Epidermal melanocyte (primary cell): ENCODE measurements around the gene WWOX.
"Not testable (repeated sequence)": the region's sequence is repeated elsewhere in the genome, so short reads cannot be mapped to it uniquely, and the experiment has no call there.

Source experiments
- DNase-seq: peaks from one replicate; pipeline ENCODE4 v3.0.0; 2011; ENCODE audit warnings: low spot score; ENCODE audit not compliant: insufficient read length

Gene WWOX

DNA sequence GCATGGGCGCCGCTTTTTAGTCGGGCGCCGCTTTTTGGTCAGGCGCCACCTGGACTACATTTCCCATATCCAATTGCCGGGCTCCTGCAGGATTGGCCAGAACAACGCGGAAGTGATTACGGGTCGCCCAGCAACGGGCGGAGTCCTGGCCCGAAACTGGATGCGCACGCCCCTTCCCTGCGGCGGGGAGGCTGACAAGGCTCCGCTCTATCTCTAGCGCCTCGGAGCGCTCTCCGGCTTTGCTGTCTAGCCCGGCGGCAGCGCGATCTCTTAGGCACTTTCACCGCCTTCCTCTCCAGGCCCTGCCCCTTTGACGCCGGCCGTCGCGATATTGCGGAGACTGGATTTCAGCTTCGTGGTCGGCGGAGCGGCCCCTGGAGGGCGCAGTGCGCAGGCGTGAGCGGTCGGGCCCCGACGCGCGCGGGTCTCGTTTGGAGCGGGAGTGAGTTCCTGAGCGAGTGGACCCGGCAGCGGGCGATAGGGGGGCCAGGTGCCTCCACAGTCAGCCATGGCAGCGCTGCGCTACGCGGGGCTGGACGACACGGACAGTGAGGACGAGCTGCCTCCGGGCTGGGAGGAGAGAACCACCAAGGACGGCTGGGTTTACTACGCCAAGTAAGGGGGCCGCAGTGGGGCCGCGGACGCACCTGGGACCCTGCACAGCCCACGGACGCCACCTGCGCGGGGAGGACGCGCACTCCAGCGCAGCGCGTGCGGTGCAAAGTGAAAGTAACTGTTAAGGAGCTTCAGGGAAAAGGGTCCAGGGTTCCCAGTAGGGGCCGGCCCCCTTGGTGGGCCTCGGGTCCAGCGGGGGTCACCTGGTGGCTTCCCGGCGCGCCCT lies at the start of gene WWOX:
Gene WWOX, plus strand, starts transcription at position 384 of the 841 bp plus-strand sequence.
- peak; percentile 93 for DNase-seq

DNA sequence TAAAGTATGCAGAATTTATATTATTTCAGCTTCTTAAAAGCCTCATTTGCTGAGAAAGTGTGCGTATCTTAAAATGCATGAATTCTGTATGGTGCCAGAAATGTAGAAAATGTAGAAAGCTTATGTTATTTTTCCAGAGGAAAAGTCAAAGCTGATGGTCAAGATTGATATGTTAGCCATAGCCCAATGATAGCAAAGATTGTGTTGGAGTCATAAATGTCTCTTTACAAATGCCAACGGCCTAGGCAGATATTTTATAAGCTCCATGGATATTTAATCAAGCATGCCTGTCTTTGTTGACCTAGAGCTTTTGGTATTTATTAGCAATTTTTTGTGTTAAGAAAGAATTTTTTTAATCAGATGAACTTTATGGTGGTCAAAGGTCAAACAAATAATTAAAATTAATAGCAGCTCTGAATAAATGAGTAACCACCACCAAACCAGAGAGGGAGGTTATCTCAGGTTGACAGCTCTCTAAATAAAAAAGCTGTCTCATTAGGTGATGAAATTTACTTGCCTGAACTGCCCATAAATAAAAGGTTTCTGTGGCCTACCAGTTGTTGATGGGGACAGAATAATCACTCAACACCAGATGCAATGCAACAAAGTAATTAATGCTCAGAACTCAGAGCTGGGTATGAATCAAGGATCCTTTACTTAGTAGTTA lies 48.6 kb upstream of the WWOX start:
- no peak for DNase-seq

DNA sequence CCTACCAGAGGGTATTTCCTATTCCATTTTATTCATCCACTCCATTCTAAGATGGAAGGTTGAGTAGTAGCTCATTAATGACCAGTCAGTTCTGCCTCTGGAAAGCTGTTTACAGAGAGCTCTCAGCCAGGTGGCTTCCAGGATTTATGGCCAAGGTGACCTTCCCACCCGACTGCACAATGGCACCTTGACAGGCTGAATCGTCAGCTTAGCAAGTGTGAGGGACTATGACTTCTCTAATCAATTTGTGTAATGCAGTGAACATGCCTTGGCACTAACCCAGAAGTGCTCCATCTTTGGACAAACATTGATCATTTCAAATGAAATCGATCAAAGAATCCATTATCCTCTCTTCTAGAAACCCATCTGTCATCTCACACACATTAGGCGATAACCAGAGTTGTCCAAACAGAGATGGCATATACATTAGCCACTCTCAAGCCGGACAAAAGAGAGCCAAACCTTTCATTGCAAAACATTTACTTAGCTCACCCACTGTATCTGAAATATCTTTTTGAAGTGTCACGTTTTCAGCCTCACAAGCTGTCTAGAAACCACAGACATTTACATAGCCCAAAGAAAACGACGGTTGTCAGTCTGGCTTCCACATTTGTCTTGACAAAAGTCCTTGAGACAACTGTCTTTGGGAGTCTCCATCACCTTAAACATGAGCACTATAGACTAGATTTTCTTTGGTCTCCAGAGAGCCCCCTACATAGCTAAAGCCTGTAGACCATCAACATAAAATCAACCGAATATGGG lies 41.5 kb upstream of the WWOX start:
- no peak for DNase-seq

DNA sequence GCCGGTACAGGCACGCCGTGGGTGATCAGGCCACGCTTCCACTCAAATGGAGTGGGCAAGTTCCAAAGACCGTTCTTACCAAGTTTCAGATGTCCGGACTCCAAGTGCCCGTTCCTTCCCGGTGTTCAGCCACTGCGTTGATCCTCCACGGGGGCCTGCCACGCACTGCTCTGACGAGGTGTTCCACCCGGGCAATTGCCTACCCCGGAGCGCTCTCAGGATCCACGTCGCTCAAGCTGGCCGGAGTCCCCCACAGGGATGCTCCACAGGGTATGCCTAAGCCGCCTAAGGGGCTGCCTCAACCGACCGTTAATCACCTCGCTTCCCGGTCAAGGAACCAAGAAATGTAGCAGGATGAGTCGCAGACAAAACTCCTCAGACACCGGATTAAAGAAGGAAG lies 39.6 kb upstream of the WWOX start:
- DNase-seq, result not testable (repeated sequence)

DNA sequence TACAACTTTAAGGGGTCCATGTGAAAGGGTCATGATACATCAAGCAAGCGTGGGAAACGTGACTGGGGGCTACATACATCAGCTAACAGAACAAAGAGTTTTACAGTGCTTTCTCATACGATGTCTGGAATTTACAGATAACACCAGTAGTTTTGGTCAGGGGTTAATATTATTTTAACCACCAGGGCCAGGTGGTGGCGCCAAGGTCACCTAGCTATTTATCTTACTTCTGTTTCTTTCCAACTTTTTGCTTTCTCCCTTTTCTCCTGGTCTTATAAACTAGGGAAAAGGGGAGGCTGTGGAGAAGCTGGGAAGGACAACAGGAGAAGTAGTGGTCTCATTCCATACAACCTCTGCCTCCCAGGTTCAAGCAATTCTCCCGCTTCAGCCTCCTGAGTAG lies 39.2 kb upstream of the WWOX start:
- no peak for DNase-seq

DNA sequence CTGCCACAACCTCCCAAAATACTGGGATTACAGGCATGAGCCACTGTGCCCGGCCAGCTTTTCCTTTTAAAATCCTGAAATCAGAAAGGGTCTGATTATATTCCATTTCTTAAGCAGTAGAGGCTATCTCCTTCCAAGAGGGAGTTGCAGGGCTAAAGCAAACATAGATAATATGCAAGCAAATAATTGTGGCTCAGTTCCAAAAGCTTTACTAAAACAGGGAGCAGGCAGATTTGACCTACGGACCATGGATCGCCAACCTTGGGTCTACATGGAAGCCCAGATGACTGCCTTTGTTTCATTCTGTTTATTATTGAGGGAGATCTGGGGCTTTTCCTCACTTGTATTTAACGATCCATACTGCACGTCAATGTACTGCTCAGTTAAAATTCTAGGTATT lies 38.6 kb upstream of the WWOX start:
- DNase-seq, result no peak

DNA sequence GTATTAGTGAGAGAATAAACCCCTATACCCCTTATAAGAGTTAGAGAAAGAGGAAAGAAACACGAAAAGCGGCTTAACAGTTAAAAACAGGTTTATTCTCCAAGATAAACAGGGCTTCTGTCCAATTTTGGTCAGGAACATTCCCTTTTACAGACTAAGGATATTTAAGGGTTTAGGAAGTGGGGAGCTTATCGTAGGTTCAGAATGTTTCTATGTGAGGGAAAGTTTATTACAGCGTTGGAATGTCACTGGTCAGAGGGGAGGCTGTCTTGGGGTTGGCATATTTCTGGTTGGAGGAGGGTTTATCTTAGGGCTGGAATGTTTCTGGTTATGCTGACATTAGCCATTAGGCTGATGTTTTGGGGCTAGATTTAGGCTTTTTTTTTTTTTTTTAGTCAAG lies 34.1 kb upstream of the WWOX start:
- DNase-seq, result no peak

DNA sequence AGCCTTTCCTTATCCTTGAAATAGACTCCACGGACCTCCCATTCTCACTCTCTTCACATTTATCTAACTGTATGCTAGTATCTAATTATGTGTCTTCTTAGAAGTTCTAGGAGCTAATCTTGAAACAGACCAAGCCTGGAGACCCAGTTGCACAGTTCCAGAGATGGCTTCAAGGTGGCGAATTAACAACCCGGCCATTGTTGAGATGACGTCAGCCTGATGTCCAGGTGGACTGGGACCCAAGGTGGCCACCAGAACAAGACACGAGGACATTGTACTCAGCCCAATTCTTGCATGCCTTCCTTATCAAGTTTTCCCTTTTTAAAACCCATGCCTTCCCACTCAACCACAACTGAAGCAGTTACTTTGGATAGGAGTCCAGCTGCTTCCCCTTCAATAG lies 29.5 kb upstream of the WWOX start:
- no peak for DNase-seq

DNA sequence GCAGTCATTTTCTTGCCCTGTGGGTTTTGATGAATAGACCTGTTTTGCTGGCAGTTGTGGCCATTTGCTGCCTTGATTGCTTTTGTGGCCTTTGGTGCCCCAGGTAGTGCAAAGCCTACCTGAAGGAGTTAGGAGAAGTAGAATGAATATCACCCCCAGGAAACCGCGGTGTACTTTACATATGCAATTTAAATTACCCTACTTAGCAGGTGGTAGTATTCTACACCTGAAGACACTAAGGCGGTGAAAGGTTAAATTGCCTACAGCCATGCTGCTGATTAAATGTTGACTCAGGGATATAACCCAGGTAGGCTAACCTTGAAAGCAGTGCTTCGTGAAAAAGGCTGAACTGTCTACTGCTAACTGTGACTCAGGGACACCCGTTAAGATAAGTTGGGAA lies 27.2 kb upstream of the WWOX start:
- no peak for DNase-seq

DNA sequence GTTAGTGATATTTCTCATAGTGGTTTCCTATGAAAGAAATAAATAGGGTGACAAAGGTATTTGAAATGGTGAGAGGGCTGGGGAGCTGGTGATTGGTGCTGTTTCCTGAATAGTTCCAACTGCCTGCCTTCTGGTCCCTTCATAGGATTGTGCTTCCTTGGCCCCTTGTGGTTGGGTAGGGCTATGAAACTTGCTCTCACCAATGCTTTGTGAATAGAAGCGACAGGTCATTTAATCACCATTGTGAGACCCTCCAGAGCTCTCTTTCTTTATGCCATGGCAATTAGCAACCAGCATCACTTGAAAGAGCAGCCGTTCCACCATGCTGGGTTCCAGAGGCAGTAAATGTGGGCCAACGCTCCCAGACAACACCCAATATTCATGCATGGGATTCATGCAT lies 23.7 kb upstream of the WWOX start:
- no peak for DNase-seq

DNA sequence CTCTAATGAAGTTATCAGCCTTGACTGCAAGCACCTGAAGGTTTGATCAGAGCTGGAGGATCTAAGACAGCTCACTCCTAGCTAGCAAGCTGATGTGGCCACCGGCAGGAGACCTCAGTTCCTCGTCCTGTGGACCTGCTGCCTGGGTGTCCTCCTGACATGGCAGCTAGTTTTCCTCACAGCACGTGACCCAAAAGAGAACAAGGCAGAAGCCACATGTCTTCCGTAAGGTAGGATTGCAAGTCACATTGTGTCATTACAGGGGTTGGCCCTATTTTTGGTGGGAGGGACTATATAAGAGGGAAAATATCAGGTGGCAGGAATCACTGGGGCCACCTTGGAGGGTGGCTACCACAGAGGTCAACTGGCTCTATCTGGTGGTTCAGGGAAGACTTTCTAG lies 18.1 kb upstream of the WWOX start:
- no peak for DNase-seq

DNA sequence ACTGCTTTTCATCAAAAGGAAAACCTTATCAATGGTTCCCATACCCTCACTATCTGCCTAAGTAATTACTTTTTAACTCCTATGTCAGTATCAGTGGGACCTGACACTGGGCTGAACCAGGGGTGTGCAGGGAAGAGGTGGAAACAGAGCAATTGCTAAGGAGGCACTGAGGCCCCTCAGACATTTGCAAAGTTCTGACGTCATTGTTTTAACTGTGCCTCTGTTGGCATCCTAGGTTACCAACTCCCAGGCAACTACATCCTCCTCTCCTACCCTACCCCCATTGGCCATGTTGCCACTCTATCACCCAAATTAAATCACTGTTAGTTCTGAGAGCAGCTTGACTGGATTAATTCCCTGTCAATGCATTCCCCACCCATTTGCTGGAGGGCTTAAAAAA lies 8.0 kb upstream of the WWOX start:
- DNase-seq, result no peak

DNA sequence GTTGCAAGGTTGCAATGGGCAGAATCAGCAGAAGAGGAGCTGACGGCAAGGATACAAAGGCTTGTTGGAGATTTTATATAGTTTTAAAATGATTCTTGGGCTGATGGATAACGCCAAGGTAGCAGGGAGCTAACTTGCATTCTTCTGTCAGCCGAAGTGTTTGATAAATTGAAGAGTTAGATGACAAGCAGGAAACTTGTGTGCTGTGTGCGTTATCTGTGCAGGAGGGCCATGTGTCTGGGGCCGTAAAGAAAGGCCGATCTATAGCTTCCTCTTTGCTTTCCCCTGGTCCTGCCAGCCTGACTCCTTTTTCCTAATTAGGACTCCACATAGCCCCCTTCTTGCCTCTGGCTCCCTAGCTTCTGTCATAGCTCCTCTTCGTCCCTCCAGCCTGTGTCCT lies 6.7 kb upstream of the WWOX start:
- no peak for DNase-seq

DNA sequence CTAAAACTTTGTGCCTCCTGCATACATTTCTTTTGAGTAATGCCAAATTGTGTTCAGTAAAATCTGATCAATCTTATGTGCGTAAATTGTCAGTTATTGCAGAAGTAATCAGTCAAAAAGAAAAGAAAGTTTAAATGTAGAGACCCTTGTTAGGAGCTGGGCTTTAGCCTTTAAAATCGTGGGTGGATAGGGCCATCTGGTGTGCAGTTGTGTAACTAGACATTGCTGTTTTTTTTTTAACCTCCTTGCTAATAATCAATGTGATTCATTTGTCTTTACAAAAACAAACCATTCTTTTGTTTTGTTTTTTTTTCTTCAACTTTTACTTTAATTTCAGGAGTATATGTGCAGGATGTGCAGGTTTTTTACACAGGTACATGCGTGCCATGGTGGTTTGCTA lies 5.3 kb upstream of the WWOX start:
- no peak for DNase-seq

DNA sequence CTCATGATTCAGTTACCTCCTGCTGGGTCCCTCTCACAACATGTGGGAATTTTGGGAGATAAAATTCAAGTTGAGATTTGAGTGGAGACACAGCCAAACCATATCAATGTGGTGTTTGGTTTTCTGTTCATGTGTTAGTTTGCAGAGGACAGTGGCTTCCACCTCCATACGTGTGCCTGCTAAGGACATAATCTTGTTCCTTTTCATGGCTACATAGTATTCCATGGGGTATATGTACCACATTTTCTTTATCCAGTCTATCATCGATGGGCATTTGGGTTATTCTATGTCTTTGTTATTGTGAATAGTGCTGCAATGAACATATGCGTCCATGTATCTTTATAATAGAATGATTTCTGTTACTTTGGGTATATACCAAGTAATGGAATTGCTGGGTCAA lies 4.5 kb upstream of the WWOX start:
- DNase-seq, result no peak

DNA sequence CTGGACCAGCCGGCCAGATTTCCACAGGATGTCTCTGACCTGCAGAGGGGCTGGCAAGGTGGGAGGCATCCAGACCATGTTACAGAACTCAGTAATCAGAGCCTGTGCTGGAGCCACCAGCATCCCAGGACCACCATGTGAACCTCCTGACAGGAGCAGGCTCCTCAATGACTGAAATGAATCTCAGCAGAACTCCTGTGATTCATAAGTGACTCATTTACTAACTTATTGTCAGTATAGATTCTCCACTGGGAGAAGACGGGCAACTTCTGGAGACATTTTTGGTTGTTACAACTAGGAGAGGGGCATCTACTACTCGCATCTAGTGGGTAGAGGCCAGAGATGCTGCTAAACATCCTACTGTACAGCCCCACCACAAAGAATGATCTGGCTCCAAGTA lies 3.1 kb upstream of the WWOX start:
- DNase-seq, result no peak

DNA sequence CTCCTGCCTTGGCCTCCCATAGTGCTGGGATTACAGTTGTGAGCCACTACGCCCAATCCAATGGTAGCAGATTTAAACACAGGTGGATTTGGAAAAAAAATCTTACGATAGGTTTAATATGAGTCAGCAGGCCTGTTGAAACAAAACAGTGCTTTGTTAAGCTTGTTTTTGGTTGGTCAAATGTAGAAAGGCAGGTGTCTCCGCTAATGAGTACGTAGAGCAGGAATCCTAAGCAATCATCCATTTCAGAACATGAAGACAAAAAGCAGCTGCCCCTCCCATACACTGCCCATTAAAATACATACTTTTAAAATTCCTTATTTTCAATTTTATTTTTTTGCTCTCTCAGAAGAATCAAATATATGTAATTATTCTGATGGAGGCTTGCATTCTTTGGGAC lies 1.9 kb upstream of the WWOX start:
- DNase-seq, result no peak

DNA sequence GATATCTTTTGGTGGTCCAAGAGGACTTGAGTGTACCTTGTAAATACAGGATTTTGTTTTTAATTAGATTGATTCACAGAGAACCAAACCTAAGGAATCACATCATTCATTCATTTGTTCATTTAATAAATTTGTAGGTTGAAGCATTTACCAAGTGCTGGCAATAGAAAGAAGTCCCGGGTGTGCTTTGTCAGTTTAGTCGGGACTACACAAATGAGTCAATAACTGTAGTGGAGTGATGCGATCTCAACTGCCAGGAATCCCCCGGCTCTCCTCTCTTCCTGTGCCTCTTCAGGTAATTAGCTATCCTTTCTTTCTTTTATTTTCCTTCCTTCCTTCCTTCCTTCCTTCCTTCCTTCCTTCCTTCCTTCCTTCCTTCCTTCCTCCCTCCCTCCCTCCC lies 1.4 kb upstream of the WWOX start:
- DNase-seq, result no peak

DNA sequence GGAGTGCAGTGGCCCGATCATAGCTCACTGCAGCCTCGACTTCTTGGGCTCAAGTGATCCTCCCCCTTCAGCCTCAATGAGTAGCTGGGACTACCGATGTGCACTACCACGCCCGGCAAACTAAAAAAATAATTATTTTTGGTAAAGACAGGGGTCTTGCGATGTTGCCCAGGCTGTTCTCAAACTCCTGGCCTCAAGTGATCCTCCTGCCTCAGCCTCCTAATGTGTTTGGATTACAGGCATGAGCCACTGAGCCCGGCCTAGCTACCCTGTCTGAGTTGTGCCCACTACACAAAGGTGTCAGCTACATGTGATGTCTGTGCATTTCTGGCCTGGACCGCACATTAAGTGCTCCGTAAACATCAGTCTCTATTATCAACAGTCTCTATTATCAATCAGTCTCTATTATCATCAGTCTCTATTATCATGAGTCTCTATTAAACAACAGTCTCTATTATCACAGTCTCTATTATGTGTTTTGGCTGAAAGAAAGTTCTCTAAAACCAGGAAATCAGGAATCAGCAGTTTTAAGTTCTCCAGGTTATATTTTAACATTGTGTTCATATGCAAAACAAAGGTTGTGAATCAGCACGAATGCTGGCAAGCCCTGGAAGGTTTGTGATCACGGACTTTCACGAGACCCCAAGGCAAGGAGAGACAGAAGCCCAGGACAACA lies 721 bp upstream of the WWOX start:
- no peak for DNase-seq

DNA sequence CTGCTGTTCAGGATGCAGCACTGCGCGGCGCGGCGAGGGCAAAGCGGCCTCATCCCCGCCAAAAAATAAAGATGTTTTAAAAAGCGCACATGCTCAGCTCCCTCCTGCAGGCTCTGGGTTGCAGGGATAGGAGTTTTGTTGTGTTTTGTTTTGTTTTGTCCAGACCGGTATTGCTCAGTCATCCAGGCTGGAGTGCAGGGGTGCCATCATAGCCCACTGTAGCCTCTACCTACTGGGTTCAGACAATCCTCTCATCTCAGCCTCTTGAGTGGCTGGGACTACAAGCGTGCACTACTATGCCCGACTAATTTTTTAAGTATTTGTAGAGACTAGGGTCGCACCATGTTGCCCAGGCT lies 636 bp downstream of the WWOX start:
- DNase-seq, result no peak

DNA sequence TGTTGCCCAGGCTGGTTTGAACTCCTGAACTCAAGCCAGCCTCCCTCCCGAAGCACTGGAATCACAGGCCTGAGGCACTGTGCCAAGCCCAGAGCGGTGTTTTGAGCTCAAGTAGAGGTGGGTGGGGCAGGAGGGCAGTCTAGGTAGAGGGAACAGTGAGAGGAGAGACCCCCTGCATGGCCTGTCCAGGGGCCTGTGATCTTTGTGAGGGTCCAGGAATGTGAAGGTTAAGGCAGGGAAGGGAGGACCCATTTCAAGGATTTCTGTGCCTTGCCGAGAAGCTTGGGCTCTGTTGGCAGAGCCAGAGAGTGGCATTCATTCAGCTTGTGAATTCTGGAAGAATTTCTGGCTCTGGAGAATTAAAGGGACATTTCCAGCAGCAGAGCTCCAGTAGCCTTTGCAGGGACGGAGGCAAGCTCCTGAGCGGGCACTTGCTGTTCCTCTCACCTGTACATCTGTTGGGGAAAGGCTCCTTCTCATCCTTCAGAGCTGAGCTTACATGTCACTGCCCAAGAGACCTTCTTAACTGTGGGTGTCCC lies 2.7 kb downstream of the WWOX start:
- no peak for DNase-seq

DNA sequence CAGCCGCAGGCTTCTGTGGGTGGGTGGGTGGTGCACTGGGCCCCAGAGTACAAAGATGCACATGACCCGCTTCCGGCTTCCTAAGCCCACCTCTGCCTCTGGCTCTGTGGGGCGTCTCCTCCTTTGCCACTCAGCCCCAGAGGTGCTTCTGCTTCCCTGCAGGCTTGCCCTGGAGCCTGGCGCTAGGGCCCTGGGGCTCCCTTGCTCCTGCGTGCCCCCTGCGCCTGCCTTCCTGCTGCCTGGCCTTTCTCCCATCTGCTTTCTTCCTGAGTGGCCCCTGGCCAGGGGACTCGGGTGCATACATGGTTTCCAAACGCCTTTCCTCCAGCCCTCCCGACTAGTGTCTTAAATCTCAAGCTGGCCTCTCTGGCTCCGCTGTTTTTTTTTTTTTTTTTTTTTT lies 3.4 kb downstream of the WWOX start:
- no peak for DNase-seq
